ENCODE data around the gene ACAD11.
"Not testable (repeated sequence)": the region's sequence is repeated elsewhere in the genome, so short reads cannot be mapped to it uniquely, and the experiment has no call there.

Gene ACAD11

GRCh38 chr3:132630612-132631011, 29.0 kb downstream of the ACAD11 start:
- no peak overlapping the region for H3K4me3 ChIP-seq (ENCODE audit: low read length)
- no peak for TF ChIP-seq ZNF274 (IDR thresholded peaks at IDR 0.05; ENCODE audit: low read depth, low read length)

- TF ChIP-seq ZNF274 (IDR thresholded peaks at IDR 0.05; ENCODE audit: low read depth, low read length): no peak
- H3K4me3 ChIP-seq (ENCODE audit: low read length): no peak overlapping the region
Measured at GRCh38 chr3:132629928-132630327, 29.7 kb downstream of the ACAD11 start.

GRCh38 chr3:132628157-132628556, 31.5 kb downstream of the ACAD11 start:
- no peak overlapping the region for H3K4me3 ChIP-seq (ENCODE audit: low read length)
- no peak for TF ChIP-seq ZNF274 (IDR thresholded peaks at IDR 0.05; ENCODE audit: low read depth, low read length)

- TF ChIP-seq ZNF274 (IDR thresholded peaks at IDR 0.05; ENCODE audit: low read depth, low read length): no peak
Measured at GRCh38 chr3:132626955-132627354, 32.7 kb downstream of the ACAD11 start.

GRCh38 chr3:132625613-132626012, 34.0 kb downstream of the ACAD11 start:
- no peak overlapping the region for H3K4me3 ChIP-seq (ENCODE audit: low read length)
- TF ChIP-seq ZNF274 (IDR thresholded peaks at IDR 0.05; ENCODE audit: low read depth, low read length): no peak

More at GRCh38 chr3:132626955-132627354, 32.7 kb downstream of the ACAD11 start:
- H3K4me3 ChIP-seq (ENCODE audit: low read length): no peak overlapping the region

GRCh38 chr3:132624790-132625189, 34.8 kb downstream of the ACAD11 start:
- H3K4me3 ChIP-seq (ENCODE audit: low read length): no peak overlapping the region
- no peak for TF ChIP-seq ZNF274 (IDR thresholded peaks at IDR 0.05; ENCODE audit: low read depth, low read length)

- TF ChIP-seq ZNF274 (IDR thresholded peaks at IDR 0.05; ENCODE audit: low read depth, low read length): no peak
Measured at GRCh38 chr3:132623646-132624045, 36.0 kb downstream of the ACAD11 start.

GRCh38 chr3:132622761-132623160, 36.8 kb downstream of the ACAD11 start:
- no peak overlapping the region for H3K4me3 ChIP-seq (ENCODE audit: low read length)
- TF ChIP-seq ZNF274 (IDR thresholded peaks at IDR 0.05; ENCODE audit: low read depth, low read length): no peak

More at GRCh38 chr3:132623646-132624045, 36.0 kb downstream of the ACAD11 start:
- H3K4me3 ChIP-seq (ENCODE audit: low read length): no peak overlapping the region

- H3K4me3 ChIP-seq (ENCODE audit: low read length): no peak overlapping the region
- TF ChIP-seq ZNF274 (IDR thresholded peaks at IDR 0.05; ENCODE audit: low read depth, low read length): no peak
Measured at GRCh38 chr3:132622148-132622547, 37.5 kb downstream of the ACAD11 start.

- no peak for TF ChIP-seq ZNF274 (IDR thresholded peaks at IDR 0.05; ENCODE audit: low read depth, low read length)
Measured at GRCh38 chr3:132616780-132617179, 42.8 kb downstream of the ACAD11 start.

GRCh38 chr3:132615881-132616280, 43.7 kb downstream of the ACAD11 start:
- no peak for TF ChIP-seq ZNF274 (IDR thresholded peaks at IDR 0.05; ENCODE audit: low read depth, low read length)
- no peak overlapping the region for H3K4me3 ChIP-seq (ENCODE audit: low read length)

More at GRCh38 chr3:132616780-132617179, 42.8 kb downstream of the ACAD11 start:
- H3K4me3 ChIP-seq (ENCODE audit: low read length): no peak overlapping the region

GRCh38 chr3:132615301-132615700, 44.3 kb downstream of the ACAD11 start:
- H3K4me3 ChIP-seq (ENCODE audit: low read length): not testable (repeated sequence)

- H3K4me3 ChIP-seq (ENCODE audit: low read length): not testable (repeated sequence)
Measured at GRCh38 chr3:132606620-132607019, 53.0 kb downstream of the ACAD11 start.

GRCh38 chr3:132606085-132606484, 53.5 kb downstream of the ACAD11 start:
- no peak for TF ChIP-seq ZNF274 (IDR thresholded peaks at IDR 0.05; ENCODE audit: low read depth, low read length)
- H3K4me3 ChIP-seq (ENCODE audit: low read length): no peak overlapping the region

- no peak overlapping the region for H3K4me3 ChIP-seq (ENCODE audit: low read length)
- TF ChIP-seq ZNF274 (IDR thresholded peaks at IDR 0.05; ENCODE audit: low read depth, low read length): no peak
Measured at GRCh38 chr3:132605374-132605792, 54.2 kb downstream of the ACAD11 start.

- H3K4me3 ChIP-seq (ENCODE audit: low read length): not testable (repeated sequence)
Measured at GRCh38 chr3:132600614-132601013, 59.0 kb downstream of the ACAD11 start.

Data from GM08714 (cell line).